GM10266 (cell line): Measurements from ENCODE around the gene CFAP210.
A peak's percentile ranks its signal among the peaks of the same experiment; 100 is the strongest.
"Not testable (repeated sequence)": the region's sequence is repeated elsewhere in the genome, so short reads cannot be mapped to it uniquely, and the experiment has no call there.

ENCODE experiments used
- DNase-seq: peaks from one replicate; pipeline ENCODE4 v3.0.0; 2012; ENCODE audit errors: extremely low spot score
- CTCF ChIP-seq: IDR thresholded peaks from 2 replicates; pipeline ENCODE4 v1.5.1; 2012; ENCODE audit warnings: mild to moderate bottlenecking, low read depth; ENCODE audit not compliant: control insufficient read depth, insufficient read depth; ENCODE audit errors: missing control alignments

CFAP210 gene

GRCh38 chr2:169696381-169696780 is 2.2 kb upstream of the CFAP210 start:
- DNase-seq: no peak
- no peak for TF ChIP-seq CTCF

- DNase-seq: no peak
- TF ChIP-seq CTCF: no peak
Measured at GRCh38 chr2:169694894-169695260, 672 bp upstream of the CFAP210 start.

GRCh38 chr2:169693360-169693759 is 845 bp downstream of the CFAP210 start:
- DNase-seq: no peak
- peak; percentile 38 for TF ChIP-seq CTCF

- no peak for TF ChIP-seq CTCF
- DNase-seq: no peak
Measured at GRCh38 chr2:169692718-169693117, 1.5 kb downstream of the CFAP210 start.

GRCh38 chr2:169690958-169691357 is 3.2 kb downstream of the CFAP210 start:
- no peak for DNase-seq
- no peak for TF ChIP-seq CTCF

GRCh38 chr2:169687943-169688342 is 6.3 kb downstream of the CFAP210 start:
- not testable (repeated sequence) for DNase-seq

GRCh38 chr2:169686825-169687224 is 7.4 kb downstream of the CFAP210 start:
- not testable (repeated sequence) for DNase-seq

- not testable (repeated sequence) for DNase-seq
Measured at GRCh38 chr2:169684712-169685111, 9.5 kb downstream of the CFAP210 start.

GRCh38 chr2:169684135-169684565 is 10.1 kb downstream of the CFAP210 start:
- DNase-seq: no peak
- TF ChIP-seq CTCF: no peak
